ENCODE results near the gene SH3RF3. TPM values are rescaled to one million over a fixed set of nuclear protein-coding genes. Genes with fewer than 3 reads are reported as not detected.

The SH3RF3 gene
- total RNA-seq, 1 experiment from 2014 or later: 1.0 TPM

DNA sequence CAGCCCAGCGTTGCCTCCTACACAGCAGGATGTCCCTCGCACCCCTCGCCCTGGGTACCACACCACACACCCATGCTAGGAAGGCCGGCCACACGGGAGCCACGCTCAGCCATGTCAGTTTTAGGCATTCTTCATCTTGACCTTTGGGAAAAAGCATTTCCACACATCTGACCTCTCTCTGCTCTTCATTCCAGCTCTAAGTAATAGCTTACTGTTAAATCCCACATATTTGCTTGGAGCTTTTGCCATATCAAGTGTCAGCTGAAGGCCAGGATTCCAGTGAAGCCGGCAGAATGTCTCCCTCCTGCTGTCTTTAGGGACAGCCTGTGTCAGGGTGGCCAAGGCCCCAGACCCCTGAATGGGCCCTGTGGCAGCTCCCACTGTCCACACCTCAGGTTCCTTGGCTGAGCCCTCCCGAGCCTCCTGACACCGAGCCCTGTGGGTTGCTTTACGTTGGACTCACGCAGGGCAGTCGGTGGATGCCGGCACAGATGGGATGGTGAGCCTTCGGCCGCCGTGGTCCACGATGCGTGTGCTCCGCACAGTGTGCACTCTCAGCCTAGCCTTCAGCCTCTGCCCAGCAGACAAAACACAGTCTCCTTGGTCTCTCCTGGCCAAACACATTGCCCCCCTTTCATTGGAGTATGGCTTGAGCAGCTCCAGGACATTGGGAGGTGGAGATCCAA is 282.8 kb downstream of the SH3RF3 start:
- no peak overlapping the region for H3K27ac Mint-ChIP-seq
- no peak overlapping the region for H3K4me3 Mint-ChIP-seq
- DNase-seq (ENCODE audit: low spot score): no peak
- no peak for TF ChIP-seq ZNF138 (CRISPR knock-in tag; conservative IDR thresholded peaks at IDR 0.05)
- TF ChIP-seq ETV6 (CRISPR knock-in tag; IDR thresholded peaks at IDR 0.05): no peak
- no peak for TF ChIP-seq SP1 (CRISPR knock-in tag; conservative IDR thresholded peaks at IDR 0.05)
- TF ChIP-seq ELF4 (CRISPR knock-in tag; IDR thresholded peaks at IDR 0.05; ENCODE audit: low read depth): no peak
- ATAC-seq: no peak
- no peaks in the 10 kb centered on the region for H3K27me3 Mint-ChIP-seq (ENCODE audit: low read depth)
- no peaks in the 10 kb centered on the region for H3K36me3 Mint-ChIP-seq
- peaks cover 26% of the 10 kb centered on the region for H3K4me1 Mint-ChIP-seq
- ChIA-PET CTCF (no interaction called here), POLR2A (no interaction called here)
- H3K9me3 Mint-ChIP-seq: no peaks in the 10 kb centered on the region

DNA sequence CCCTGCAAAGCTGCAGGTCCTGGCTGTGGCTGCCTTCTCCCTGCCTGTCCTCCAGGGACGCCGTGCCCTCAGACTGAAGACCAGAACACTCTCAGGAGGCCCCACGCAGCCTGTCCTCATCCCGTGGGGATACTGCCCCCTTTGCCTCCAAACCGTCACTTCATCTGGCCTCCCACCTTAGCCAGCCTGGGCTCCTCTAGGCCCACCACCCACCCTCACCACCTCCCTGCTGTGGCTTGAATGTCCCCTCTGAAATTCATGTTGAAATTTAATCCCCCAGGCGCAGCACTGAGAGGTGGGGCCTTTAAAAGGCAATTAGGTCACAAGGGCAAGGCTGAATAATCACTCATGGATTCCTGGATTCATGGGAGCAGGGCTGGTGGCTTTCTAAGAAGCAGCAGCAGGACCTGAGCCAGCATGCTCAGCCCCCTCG is 286.6 kb downstream of the SH3RF3 start:
- Mint-ChIP-seq H3K4me3 (no peak overlapping the region), H3K4me1 (peaks cover 7% of the 10 kb centered on the region), H3K36me3 (no peaks in the 10 kb centered on the region), H3K9me3 (no peaks in the 10 kb centered on the region), H3K27me3 (ENCODE audit: low read depth) (no peaks in the 10 kb centered on the region), H3K27ac (no peak overlapping the region)
- ATAC-seq: peak; percentile 79
- CTCF ChIA-PET: no interaction called here
- peak; percentile 24 for DNase-seq (ENCODE audit: low spot score)
- POLR2A ChIA-PET: no interaction called here
- TF ChIP-seq E2F1 (CRISPR knock-in tag; IDR thresholded peaks at IDR 0.05) (no peak), FOXK1 (CRISPR knock-in tag; IDR thresholded peaks at IDR 0.05) (no peak), ERG (CRISPR knock-in tag; IDR thresholded peaks at IDR 0.05) (no peak), SP1 (CRISPR knock-in tag; conservative IDR thresholded peaks at IDR 0.05) (no peak), TEAD1 (CRISPR knock-in tag; IDR thresholded peaks at IDR 0.05) (no peak)
- TF ChIP-seq, protein P1, sequence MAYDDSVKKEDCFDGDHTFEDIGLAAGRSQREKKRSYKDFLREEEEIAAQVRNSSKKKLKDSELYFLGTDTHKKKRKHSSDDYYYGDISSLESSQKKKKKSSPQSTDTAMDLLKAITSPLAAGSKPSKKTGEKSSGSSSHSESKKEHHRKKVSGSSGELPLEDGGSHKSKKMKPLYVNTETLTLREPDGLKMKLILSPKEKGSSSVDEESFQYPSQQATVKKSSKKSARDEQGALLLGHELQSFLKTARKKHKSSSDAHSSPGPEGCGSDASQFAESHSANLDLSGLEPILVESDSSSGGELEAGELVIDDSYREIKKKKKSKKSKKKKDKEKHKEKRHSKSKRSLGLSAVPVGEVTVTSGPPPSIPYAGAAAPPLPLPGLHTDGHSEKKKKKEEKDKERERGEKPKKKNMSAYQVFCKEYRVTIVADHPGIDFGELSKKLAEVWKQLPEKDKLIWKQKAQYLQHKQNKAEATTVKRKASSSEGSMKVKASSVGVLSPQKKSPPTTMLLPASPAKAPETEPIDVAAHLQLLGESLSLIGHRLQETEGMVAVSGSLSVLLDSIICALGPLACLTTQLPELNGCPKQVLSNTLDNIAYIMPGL (CRISPR knock-in tag; IDR thresholded peaks at IDR 0.05): no peak

DNA sequence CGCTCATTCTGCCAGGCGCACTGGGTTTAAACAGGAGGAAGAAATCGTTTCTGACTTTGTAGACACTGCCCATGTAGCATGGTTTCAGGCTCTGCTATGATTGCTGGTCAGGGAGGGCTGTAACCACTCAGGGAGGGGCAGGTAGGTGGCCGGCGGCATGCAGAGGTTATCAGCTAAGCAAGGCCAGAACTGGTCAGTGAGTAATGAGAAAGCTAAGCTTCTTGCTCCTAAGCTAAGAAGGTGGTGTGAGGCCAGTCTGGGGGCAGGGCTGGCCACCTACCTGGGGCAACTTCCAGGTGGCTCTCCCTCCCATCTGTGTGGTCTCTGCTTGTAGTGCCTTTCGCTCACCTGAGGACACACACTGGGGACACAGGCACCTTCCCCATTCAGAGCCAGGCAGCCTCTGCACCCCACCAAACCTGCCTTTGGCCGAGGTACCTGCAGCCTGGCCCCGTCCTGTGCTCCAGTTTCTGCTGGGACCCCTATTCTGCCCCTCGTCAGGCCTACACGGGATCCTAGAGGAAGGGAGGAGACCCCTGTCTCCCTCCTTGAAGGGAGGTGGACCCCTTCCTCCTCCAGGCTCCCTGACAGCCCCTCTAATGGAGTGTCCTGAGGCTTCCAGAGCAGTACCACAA is 288.8 kb downstream of the SH3RF3 start:
- no peak overlapping the region for H3K27ac Mint-ChIP-seq
- H3K27me3 Mint-ChIP-seq (ENCODE audit: low read depth): no peaks in the 10 kb centered on the region
- no peaks in the 10 kb centered on the region for H3K9me3 Mint-ChIP-seq
- no peak overlapping the region for H3K4me3 Mint-ChIP-seq
- no peaks in the 10 kb centered on the region for H3K36me3 Mint-ChIP-seq
- no peak for DNase-seq (ENCODE audit: low spot score)
- peaks cover 7% of the 10 kb centered on the region for H3K4me1 Mint-ChIP-seq
- ChIA-PET CTCF (no interaction called here), POLR2A (no interaction called here)
- ATAC-seq: no peak
- TF ChIP-seq AR (CRISPR knock-in tag; IDR thresholded peaks at IDR 0.05) (no peak), ZNF396 (CRISPR knock-in tag; IDR thresholded peaks at IDR 0.05; ENCODE audit: borderline replicate concordance) (no peak), SOX15 (CRISPR knock-in tag; IDR thresholded peaks at IDR 0.05) (no peak), PRRX2 (CRISPR knock-in tag; IDR thresholded peaks at IDR 0.05) (no peak), TEAD1 (CRISPR knock-in tag; IDR thresholded peaks at IDR 0.05) (no peak), GTF2I (CRISPR knock-in tag; conservative IDR thresholded peaks at IDR 0.05) (no peak), NFYB (CRISPR knock-in tag; conservative IDR thresholded peaks at IDR 0.05; ENCODE audit: low read depth) (no peak), CREB1 (CRISPR knock-in tag; IDR thresholded peaks at IDR 0.05) (no peak), MAX (CRISPR knock-in tag; IDR thresholded peaks at IDR 0.05) (no peak), NFATC4 (CRISPR knock-in tag; IDR thresholded peaks at IDR 0.05) (no peak)
- TF ChIP-seq, protein P1 (CRISPR knock-in tag; IDR thresholded peaks at IDR 0.05): no peak

Measured in WTC11 (cell line).